WI38 (cell line): Measurements from ENCODE around the gene CLCN4.

Experiments
- H3K4me3 ChIP-seq: 2 replicates; pipeline ENCODE4 v1.5.1; 2011; ENCODE audit warnings: low read depth, mild to moderate bottlenecking, control low read depth, low read length
- CTCF ChIP-seq: IDR thresholded peaks from 2 replicates; pipeline ENCODE4 v1.5.1; 2012; ENCODE audit warnings: low read depth, mild to moderate bottlenecking, control low read depth, low read length

Gene CLCN4

GRCh38 chrX:10235851-10236250, 79.1 kb downstream of the CLCN4 start:
- no peak for TF ChIP-seq CTCF
- no peak overlapping the region for H3K4me3 ChIP-seq

- H3K4me3 ChIP-seq, result no peak overlapping the region
- TF ChIP-seq CTCF, result no peak
These were observed 80.5 kb downstream of the CLCN4 start for GRCh38 chrX:10237241-10237640.

- no peak for TF ChIP-seq CTCF
These were observed 82.9 kb downstream of the CLCN4 start for GRCh38 chrX:10239611-10240064.

GRCh38 chrX:10240918-10241317, 84.1 kb downstream of the CLCN4 start:
- no peak overlapping the region for H3K4me3 ChIP-seq

More at GRCh38 chrX:10239611-10240064, 82.9 kb downstream of the CLCN4 start:
- no peak overlapping the region for H3K4me3 ChIP-seq

GRCh38 chrX:10242026-10242425, 85.3 kb downstream of the CLCN4 start:
- TF ChIP-seq CTCF, result no peak

More at GRCh38 chrX:10240918-10241317, 84.1 kb downstream of the CLCN4 start:
- TF ChIP-seq CTCF, result no peak

GRCh38 chrX:10243106-10243505, 86.3 kb downstream of the CLCN4 start:
- no peak for TF ChIP-seq CTCF
- no peak overlapping the region for H3K4me3 ChIP-seq

More at GRCh38 chrX:10242026-10242425, 85.3 kb downstream of the CLCN4 start:
- H3K4me3 ChIP-seq, result no peak overlapping the region

GRCh38 chrX:10244915-10245622, 88.3 kb downstream of the CLCN4 start:
- no peak overlapping the region for H3K4me3 ChIP-seq
- TF ChIP-seq CTCF, result no peak
